Panc1 (cell line): Measurements from ENCODE around the gene KRT75.

ENCODE experiments used
- CTCF ChIP-seq: fragments of 450-650 bp; IDR thresholded peaks from 2 replicates; pipeline ENCODE4 v1.5.1; 2017; ENCODE audit warnings: mild to moderate bottlenecking
- POLR2AphosphoS5 ChIP-seq: IDR thresholded peaks from 2 replicates; pipeline ENCODE4 v1.6.1; 2012; ENCODE audit warnings: mild to moderate bottlenecking, low read depth, low read length, moderate library complexity
- REST ChIP-seq, 2 experiments: IDR thresholded peaks; 2 replicates each; pipeline ENCODE4 v1.6.1; 2011 to 2012; ENCODE audit warnings: low read depth in 2 of 2, control low read depth in 1 of 2, low read length in 1 of 2, mild to moderate bottlenecking in 1 of 2, moderate library complexity in 1 of 2; ENCODE audit not compliant: insufficient read depth in 1 of 2
- SIN3A ChIP-seq: IDR thresholded peaks from 2 replicates; pipeline ENCODE4 v1.6.1; 2012; ENCODE audit warnings: low read depth, mild to moderate bottlenecking, low read length, moderate library complexity, borderline replicate concordance; ENCODE audit not compliant: insufficient read depth
- TCF7L2 ChIP-seq: IDR thresholded peaks from 2 replicates; pipeline ENCODE4 v1.6.1; 2011; ENCODE audit warnings: mild to moderate bottlenecking, low read depth, low read length, inconsistent platforms

- TF ChIP-seq CTCF (no peak), POLR2AphosphoS5 (no peak), REST (IDR thresholded peaks at IDR 0.05; ENCODE audit: insufficient read depth in 1 of 2, low read depth in 2 of 2, low read length in 1 of 2) (no peak), SIN3A (no peak), TCF7L2 (no peak)
Observed at GRCh38 chr12:52458861-52459260, 24.7 kb upstream of the KRT75 start.
